ENCODE measurements around the gene VAX1. TPM values are rescaled to one million over a fixed set of nuclear protein-coding genes. Genes with fewer than 3 reads are reported as not detected.
"Not testable (repeated sequence)": the region's sequence is repeated elsewhere in the genome, so short reads cannot be mapped to it uniquely, and the experiment has no call there.

Gene VAX1
- total RNA-seq, 6 donors from 2014 or later = not detected

DNA sequence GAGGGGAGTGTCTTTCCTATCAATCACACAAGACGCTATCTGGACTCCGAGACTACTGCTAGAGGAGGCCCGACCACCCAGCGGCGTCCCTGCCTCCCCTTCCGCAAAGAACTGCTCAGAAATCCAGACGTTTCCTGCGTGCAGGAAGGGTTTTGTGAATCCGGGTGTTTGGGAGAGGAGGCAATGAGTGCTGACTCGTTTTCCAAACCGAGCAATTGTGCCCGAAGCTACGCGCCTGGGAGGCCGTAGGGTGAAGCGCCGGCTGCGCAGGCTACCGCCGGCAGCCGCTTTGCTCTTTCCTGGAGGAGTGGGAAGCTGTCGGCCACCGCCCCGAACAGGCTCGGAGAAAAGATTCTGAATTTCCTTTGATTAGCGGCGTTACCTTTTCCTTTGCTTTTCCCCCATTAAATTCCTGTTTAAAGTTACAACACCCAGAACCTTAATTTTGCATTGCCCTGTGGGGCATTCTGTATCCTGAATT is 5.3 kb downstream of the VAX1 start:
- TF ChIP-seq POLR2AphosphoS5 (IDR thresholded peaks at IDR 0.05) (no peak), POLR2A (IDR thresholded peaks at IDR 0.05) (no peak), EP300 (IDR thresholded peaks at IDR 0.05) (no peak), CTCF (IDR thresholded peaks at IDR 0.05) (no peak)
- peak in 1 of 2 donors; percentile 49 for DNase-seq
- ATAC-seq (ENCODE audit: low FRiP score in 2 of 2) = no peak
- Histone ChIP-seq H3K36me3 (no peaks in the 10 kb centered on the region), H3K27me3 (peaks cover 4 to 72% (median 37%) of the 10 kb centered on the region in 4 donors), H3K9me3 (no peaks in the 10 kb centered on the region), H3K4me3 (no peak overlapping the region), H3K4me1 (peaks cover 25 to 51% (median 34%) of the 10 kb centered on the region in 4 donors), H3K27ac (no peak overlapping the region)
- 6 to 8% methylated on average over 15 to 27 of the region's 27 CpGs for WGBS, 2 donors

DNA sequence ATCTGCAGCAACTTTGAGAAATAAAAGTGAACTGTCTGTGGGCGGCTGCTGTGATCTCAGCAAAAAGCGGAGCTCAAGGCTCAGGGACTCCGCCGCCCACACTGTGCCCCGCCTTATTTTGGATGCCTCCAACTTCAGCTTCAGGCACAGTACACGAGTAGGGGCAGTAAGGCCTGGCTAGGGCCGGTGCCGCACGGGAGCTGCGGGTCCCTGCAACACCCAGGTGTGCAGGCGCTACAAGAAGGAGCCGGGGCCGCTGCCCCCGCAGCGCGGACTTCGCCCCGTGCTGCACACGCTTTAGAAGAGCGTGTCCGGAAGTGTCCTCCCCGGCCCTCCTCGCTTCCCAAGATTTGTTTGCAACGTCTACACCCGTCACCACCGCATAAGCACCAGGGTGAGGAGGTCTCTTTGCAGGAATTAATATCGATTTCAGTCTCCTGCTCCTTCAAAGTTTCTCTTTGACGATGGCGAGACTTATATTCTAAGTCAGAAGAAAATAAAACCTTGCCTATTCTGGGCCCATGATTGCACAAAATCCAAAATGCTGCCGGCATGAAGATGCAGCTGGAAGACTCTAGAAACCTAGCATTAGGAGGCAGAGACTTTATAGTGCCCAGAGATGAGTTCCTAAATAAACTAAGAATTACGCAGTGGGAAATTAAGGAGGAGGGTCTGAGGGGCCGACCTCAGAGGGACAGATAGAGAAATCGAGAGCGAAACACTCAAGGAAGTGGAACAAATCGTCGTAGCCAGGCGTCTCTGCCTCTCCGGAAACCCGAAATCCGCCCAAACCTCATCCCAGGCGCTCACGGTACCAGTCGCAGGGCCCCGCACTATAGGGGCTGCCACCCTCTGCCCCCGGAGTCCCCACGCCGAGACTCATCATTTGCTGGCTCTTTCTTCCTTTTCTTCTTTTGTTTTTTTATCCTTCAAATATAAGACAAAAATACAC is 6.4 kb downstream of the VAX1 start:
- TF ChIP-seq POLR2AphosphoS5 (IDR thresholded peaks at IDR 0.05) (no peak), POLR2A (IDR thresholded peaks at IDR 0.05) (no peak), CTCF (IDR thresholded peaks at IDR 0.05) (no peak), EP300 (IDR thresholded peaks at IDR 0.05) (no peak)
- peaks cover 14 to 40% (median 24%) of the 10 kb centered on the region in 4 donors for H3K4me1 ChIP-seq
- 5 to 9% methylated on average over 37 to 39 of the region's 47 CpGs for WGBS, 2 donors
- DNase-seq = peak in 1 of 2 donors; percentile 77
- peak in 1 of 2 donors; percentile 44 for ATAC-seq (ENCODE audit: low FRiP score in 2 of 2)
- no peak overlapping the region for H3K27ac ChIP-seq
- no peaks in the 10 kb centered on the region for H3K9me3 ChIP-seq
- peak overlapping the region in 2 of 4 donors; percentile 13 to 19 for H3K4me3 ChIP-seq
- peaks cover 4 to 60% (median 30%) of the 10 kb centered on the region in 4 donors for H3K27me3 ChIP-seq
- H3K36me3 ChIP-seq = no peaks in the 10 kb centered on the region

DNA sequence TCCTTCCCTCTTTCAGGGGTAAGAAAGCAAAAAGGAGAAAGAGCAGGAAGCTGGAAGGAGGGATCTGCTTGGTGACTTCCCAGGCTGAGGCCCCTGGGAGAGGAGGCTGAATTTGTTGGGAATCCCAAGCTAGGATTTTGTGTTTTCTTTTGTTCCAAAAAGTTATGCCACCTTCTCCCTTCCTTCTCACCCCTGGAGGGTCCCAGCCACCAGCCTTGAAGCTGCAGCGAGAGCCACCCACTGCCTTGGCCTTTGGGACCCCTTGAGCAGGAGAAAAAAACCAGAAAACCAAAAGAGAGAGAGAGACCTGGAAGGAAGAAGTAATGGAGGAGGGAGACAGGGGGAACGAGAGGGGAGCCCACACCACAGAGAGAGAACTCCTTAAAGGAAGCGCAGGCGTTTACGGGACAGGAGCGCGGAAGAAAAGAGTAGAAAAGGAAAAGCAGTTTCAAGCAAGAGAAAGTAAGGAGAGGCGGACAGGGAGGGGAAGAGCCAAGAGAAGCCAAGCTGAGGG is 7.2 kb downstream of the VAX1 start:
- DNase-seq = no peak
- Histone ChIP-seq H3K4me3 (no peak overlapping the region), H3K9me3 (no peaks in the 10 kb centered on the region), H3K4me1 (peaks cover 14 to 36% (median 23%) of the 10 kb centered on the region in 4 donors), H3K27me3 (peaks cover 4 to 54% (median 25%) of the 10 kb centered on the region in 4 donors), H3K27ac (no peak overlapping the region), H3K36me3 (no peaks in the 10 kb centered on the region)
- no peak for TF ChIP-seq POLR2A (IDR thresholded peaks at IDR 0.05)
- 29 to 38% methylated on average over 8 of the region's 8 CpGs for WGBS, 2 donors
- ATAC-seq (ENCODE audit: low FRiP score in 2 of 2) = no peak

DNA sequence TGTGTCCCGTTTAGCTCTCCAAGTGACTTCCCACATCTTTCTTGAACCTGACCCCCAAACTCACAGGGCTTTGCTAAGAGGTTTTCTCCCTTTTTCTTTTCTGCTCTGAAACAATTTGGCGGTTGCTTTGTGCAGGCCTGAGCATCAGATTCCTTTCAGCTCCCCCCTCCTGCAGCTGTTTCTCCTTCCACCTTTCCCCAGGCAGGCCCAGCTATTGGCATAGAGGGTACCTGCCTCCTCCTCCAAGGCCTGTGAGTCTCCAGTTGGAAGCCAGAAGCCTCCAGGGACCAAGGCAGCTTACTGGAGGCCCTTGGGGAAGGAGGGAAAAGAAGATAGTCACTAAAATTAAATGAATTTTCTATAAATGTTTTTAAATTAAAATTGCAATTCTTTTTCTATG is 7.7 kb downstream of the VAX1 start:
- ATAC-seq (ENCODE audit: low FRiP score in 2 of 2) (no peak), DNase-seq (no peak)
- 68 to 89% methylated on average over 2 of the region's 2 CpGs for WGBS, 2 donors
- TF ChIP-seq POLR2AphosphoS5 (IDR thresholded peaks at IDR 0.05) (no peak), CTCF (IDR thresholded peaks at IDR 0.05) (no peak), POLR2A (IDR thresholded peaks at IDR 0.05) (no peak), EP300 (IDR thresholded peaks at IDR 0.05) (no peak)
- no peaks in the 10 kb centered on the region for H3K36me3 ChIP-seq
- H3K27ac ChIP-seq = no peak overlapping the region
- H3K9me3 ChIP-seq = no peaks in the 10 kb centered on the region
- no peak overlapping the region for H3K4me3 ChIP-seq
- H3K27me3 ChIP-seq = peaks cover 4 to 48% (median 23%) of the 10 kb centered on the region in 4 donors
- H3K4me1 ChIP-seq = peaks cover 14 to 36% (median 23%) of the 10 kb centered on the region in 4 donors

- H3K27ac ChIP-seq; H3K36me3 ChIP-seq; H3K9me3 ChIP-seq; ATAC-seq (ENCODE audit: low FRiP score in 2 of 2); H3K4me3 ChIP-seq; H3K4me1 ChIP-seq: not testable (repeated sequence)
- DNase-seq = peak in 1 of 2 donors; percentile 32
- H3K27me3 ChIP-seq = peaks cover under 1 to 14% (median 7%) of the 10 kb centered on the region in 4 donors
- WGBS, 2 donors = 92 to 95% methylated on average over 10 to 12 of the region's 23 CpGs
Observed at GRCh38 chr10:117126645-117127044, 11.4 kb downstream of the VAX1 start.

Data from upper lobe of left lung (tissue), 6 donors.